Inflammatory macrophage treated with lipopolysaccharide for 1 hour (primary cell): ENCODE measurements around the gene FAAP100.

Experiments used
- DNase-seq, 2 donors: peaks; one replicate each; pipeline ENCODE4 v3.0.0-alpha.2; 2020 to 2022

FAAP100 gene

GRCh38 chr17:81575836-81576235 lies 23.7 kb upstream of the FAAP100 start:
- no peak for DNase-seq

GRCh38 chr17:81574643-81574956 lies 22.4 kb upstream of the FAAP100 start:
- DNase-seq = no peak

GRCh38 chr17:81573794-81574642 lies 21.9 kb upstream of the FAAP100 start:
- no peak for DNase-seq

GRCh38 chr17:81572563-81573168 lies 20.5 kb upstream of the FAAP100 start:
- no peak for DNase-seq

GRCh38 chr17:81570964-81571363 lies 18.8 kb upstream of the FAAP100 start:
- no peak for DNase-seq

GRCh38 chr17:81569986-81570514 lies 17.9 kb upstream of the FAAP100 start:
- DNase-seq = no peak

GRCh38 chr17:81568416-81568815 lies 16.3 kb upstream of the FAAP100 start:
- no peak for DNase-seq

- DNase-seq = no peak
These were observed 15.0 kb upstream of the FAAP100 start for GRCh38 chr17:81567191-81567590.

- DNase-seq = no peak
These were observed 14.4 kb upstream of the FAAP100 start for GRCh38 chr17:81566461-81567126.

- DNase-seq = no peak
These were observed 13.1 kb upstream of the FAAP100 start for GRCh38 chr17:81565231-81565630.

GRCh38 chr17:81564778-81565177 lies 12.6 kb upstream of the FAAP100 start:
- DNase-seq = no peak

GRCh38 chr17:81563861-81564586 lies 11.9 kb upstream of the FAAP100 start:
- DNase-seq = peak in 1 of 2 donors; percentile 16

GRCh38 chr17:81561494-81561885 lies 9.3 kb upstream of the FAAP100 start:
- DNase-seq = no peak

GRCh38 chr17:81558941-81559806 lies 7.0 kb upstream of the FAAP100 start:
- DNase-seq = peak in 1 of 2 donors; percentile 8

GRCh38 chr17:81558115-81558468 lies 5.9 kb upstream of the FAAP100 start:
- DNase-seq = no peak

GRCh38 chr17:81557276-81558114 lies 5.3 kb upstream of the FAAP100 start:
- no peak for DNase-seq

- no peak for DNase-seq
These were observed 4.7 kb upstream of the FAAP100 start for GRCh38 chr17:81556863-81557262.

- DNase-seq = peak in 1 of 2 donors; percentile 16
These were observed 4.1 kb upstream of the FAAP100 start for GRCh38 chr17:81556175-81556691.

GRCh38 chr17:81553616-81554181 lies 1.5 kb upstream of the FAAP100 start:
- DNase-seq = peak; percentile 56 to 77

GRCh38 chr17:81553018-81553615 lies 964 bp upstream of the FAAP100 start:
- DNase-seq = peak; percentile 72 to 81
